ENCODE measurements around the gene KLHDC10.
"Not testable (repeated sequence)": the region's sequence is repeated elsewhere in the genome, so short reads cannot be mapped to it uniquely, and the experiment has no call there.

The KLHDC10 gene

GRCh38 chr7:130107949-130108674 lies 37.8 kb downstream of the KLHDC10 start:
- H3K4me1 ChIP-seq (ENCODE audit: control insufficient read depth, insufficient read depth, low read length): no peaks in the 10 kb centered on the region

GRCh38 chr7:130108809-130109208 lies 38.5 kb downstream of the KLHDC10 start:
- Histone ChIP-seq H3K4me3 (ENCODE audit: low read depth, low read length) (no peak overlapping the region), H3K27ac (ENCODE audit: low read depth, low read length) (no peak overlapping the region), H3K9me3 (ENCODE audit: control insufficient read depth, insufficient read depth, low read length) (no peaks in the 10 kb centered on the region), H3K27me3 (ENCODE audit: control insufficient read depth, insufficient read depth, low read length) (no peaks in the 10 kb centered on the region), H3K4me1 (ENCODE audit: control insufficient read depth, insufficient read depth, low read length) (no peaks in the 10 kb centered on the region), H3K36me3 (ENCODE audit: control insufficient read depth, insufficient read depth, low read length) (no peaks in the 10 kb centered on the region), H3K9ac (ENCODE audit: low read depth, low read length) (no peak overlapping the region)

More at GRCh38 chr7:130107949-130108674, 37.8 kb downstream of the KLHDC10 start:
- Histone ChIP-seq H3K36me3 (ENCODE audit: control insufficient read depth, insufficient read depth, low read length) (no peaks in the 10 kb centered on the region), H3K4me3 (ENCODE audit: low read depth, low read length) (no peak overlapping the region), H3K9ac (ENCODE audit: low read depth, low read length) (no peak overlapping the region), H3K9me3 (ENCODE audit: control insufficient read depth, insufficient read depth, low read length) (no peaks in the 10 kb centered on the region), H3K27ac (ENCODE audit: low read depth, low read length) (no peak overlapping the region), H3K27me3 (ENCODE audit: control insufficient read depth, insufficient read depth, low read length) (no peaks in the 10 kb centered on the region)

- H3K36me3 ChIP-seq (ENCODE audit: control insufficient read depth, insufficient read depth, low read length): no peaks in the 10 kb centered on the region
- H3K4me3 ChIP-seq (ENCODE audit: low read depth, low read length): no peak overlapping the region
- no peaks in the 10 kb centered on the region for H3K27me3 ChIP-seq (ENCODE audit: control insufficient read depth, insufficient read depth, low read length)
- no peak overlapping the region for H3K27ac ChIP-seq (ENCODE audit: low read depth, low read length)
- H3K4me1 ChIP-seq (ENCODE audit: control insufficient read depth, insufficient read depth, low read length): no peaks in the 10 kb centered on the region
- no peak overlapping the region for H3K9ac ChIP-seq (ENCODE audit: low read depth, low read length)
- no peaks in the 10 kb centered on the region for H3K9me3 ChIP-seq (ENCODE audit: control insufficient read depth, insufficient read depth, low read length)
These were observed 41.8 kb downstream of the KLHDC10 start for GRCh38 chr7:130112093-130112492.

GRCh38 chr7:130112662-130113425 lies 42.5 kb downstream of the KLHDC10 start:
- Histone ChIP-seq H3K9ac (ENCODE audit: low read depth, low read length) (no peak overlapping the region), H3K27ac (ENCODE audit: low read depth, low read length) (no peak overlapping the region), H3K4me1 (ENCODE audit: control insufficient read depth, insufficient read depth, low read length) (no peaks in the 10 kb centered on the region), H3K4me3 (ENCODE audit: low read depth, low read length) (no peak overlapping the region), H3K9me3 (ENCODE audit: control insufficient read depth, insufficient read depth, low read length) (no peaks in the 10 kb centered on the region), H3K27me3 (ENCODE audit: control insufficient read depth, insufficient read depth, low read length) (no peaks in the 10 kb centered on the region), H3K36me3 (ENCODE audit: control insufficient read depth, insufficient read depth, low read length) (no peaks in the 10 kb centered on the region)

GRCh38 chr7:130113426-130113805 lies 43.1 kb downstream of the KLHDC10 start:
- H3K9me3 ChIP-seq (ENCODE audit: control insufficient read depth, insufficient read depth, low read length); H3K27me3 ChIP-seq (ENCODE audit: control insufficient read depth, insufficient read depth, low read length); H3K4me1 ChIP-seq (ENCODE audit: control insufficient read depth, insufficient read depth, low read length); H3K4me3 ChIP-seq (ENCODE audit: low read depth, low read length); H3K27ac ChIP-seq (ENCODE audit: low read depth, low read length); H3K9ac ChIP-seq (ENCODE audit: low read depth, low read length); H3K36me3 ChIP-seq (ENCODE audit: control insufficient read depth, insufficient read depth, low read length): not testable (repeated sequence)

- H3K27ac ChIP-seq (ENCODE audit: low read depth, low read length): no peak overlapping the region
- no peak overlapping the region for H3K4me3 ChIP-seq (ENCODE audit: low read depth, low read length)
- no peak overlapping the region for H3K9ac ChIP-seq (ENCODE audit: low read depth, low read length)
- H3K9me3 ChIP-seq (ENCODE audit: control insufficient read depth, insufficient read depth, low read length): no peaks in the 10 kb centered on the region
- no peaks in the 10 kb centered on the region for H3K4me1 ChIP-seq (ENCODE audit: control insufficient read depth, insufficient read depth, low read length)
- H3K27me3 ChIP-seq (ENCODE audit: control insufficient read depth, insufficient read depth, low read length): no peaks in the 10 kb centered on the region
- no peaks in the 10 kb centered on the region for H3K36me3 ChIP-seq (ENCODE audit: control insufficient read depth, insufficient read depth, low read length)
These were observed 43.6 kb downstream of the KLHDC10 start for GRCh38 chr7:130113887-130114286.

- H3K9ac ChIP-seq (ENCODE audit: low read depth, low read length): no peak overlapping the region
- no peaks in the 10 kb centered on the region for H3K27me3 ChIP-seq (ENCODE audit: control insufficient read depth, insufficient read depth, low read length)
- H3K27ac ChIP-seq (ENCODE audit: low read depth, low read length): no peak overlapping the region
- H3K4me3 ChIP-seq (ENCODE audit: low read depth, low read length): no peak overlapping the region
- H3K4me1 ChIP-seq (ENCODE audit: control insufficient read depth, insufficient read depth, low read length): no peaks in the 10 kb centered on the region
- no peaks in the 10 kb centered on the region for H3K36me3 ChIP-seq (ENCODE audit: control insufficient read depth, insufficient read depth, low read length)
- H3K9me3 ChIP-seq (ENCODE audit: control insufficient read depth, insufficient read depth, low read length): no peaks in the 10 kb centered on the region
These were observed 44.0 kb downstream of the KLHDC10 start for GRCh38 chr7:130114374-130114773.

- H3K36me3 ChIP-seq (ENCODE audit: control insufficient read depth, insufficient read depth, low read length): no peaks in the 10 kb centered on the region
- no peak overlapping the region for H3K9ac ChIP-seq (ENCODE audit: low read depth, low read length)
- no peak overlapping the region for H3K4me3 ChIP-seq (ENCODE audit: low read depth, low read length)
- no peaks in the 10 kb centered on the region for H3K9me3 ChIP-seq (ENCODE audit: control insufficient read depth, insufficient read depth, low read length)
- H3K27ac ChIP-seq (ENCODE audit: low read depth, low read length): no peak overlapping the region
- no peaks in the 10 kb centered on the region for H3K4me1 ChIP-seq (ENCODE audit: control insufficient read depth, insufficient read depth, low read length)
- H3K27me3 ChIP-seq (ENCODE audit: control insufficient read depth, insufficient read depth, low read length): no peaks in the 10 kb centered on the region
These were observed 44.4 kb downstream of the KLHDC10 start for GRCh38 chr7:130114776-130115175.

GRCh38 chr7:130118294-130118693 lies 48.0 kb downstream of the KLHDC10 start:
- H3K27me3 ChIP-seq (ENCODE audit: control insufficient read depth, insufficient read depth, low read length): no peaks in the 10 kb centered on the region
- H3K4me1 ChIP-seq (ENCODE audit: control insufficient read depth, insufficient read depth, low read length): no peaks in the 10 kb centered on the region
- H3K4me3 ChIP-seq (ENCODE audit: low read depth, low read length): no peak overlapping the region
- no peak overlapping the region for H3K9ac ChIP-seq (ENCODE audit: low read depth, low read length)
- no peak overlapping the region for H3K27ac ChIP-seq (ENCODE audit: low read depth, low read length)
- H3K9me3 ChIP-seq (ENCODE audit: control insufficient read depth, insufficient read depth, low read length): no peaks in the 10 kb centered on the region
- H3K36me3 ChIP-seq (ENCODE audit: control insufficient read depth, insufficient read depth, low read length): peaks cover 28% of the 10 kb centered on the region

GRCh38 chr7:130118801-130119200 lies 48.5 kb downstream of the KLHDC10 start:
- Histone ChIP-seq H3K27ac (ENCODE audit: low read depth, low read length) (no peak overlapping the region), H3K27me3 (ENCODE audit: control insufficient read depth, insufficient read depth, low read length) (no peaks in the 10 kb centered on the region), H3K4me1 (ENCODE audit: control insufficient read depth, insufficient read depth, low read length) (no peaks in the 10 kb centered on the region), H3K9ac (ENCODE audit: low read depth, low read length) (no peak overlapping the region), H3K4me3 (ENCODE audit: low read depth, low read length) (no peak overlapping the region), H3K36me3 (ENCODE audit: control insufficient read depth, insufficient read depth, low read length) (peaks cover 33% of the 10 kb centered on the region), H3K9me3 (ENCODE audit: control insufficient read depth, insufficient read depth, low read length) (no peaks in the 10 kb centered on the region)

- H3K9me3 ChIP-seq (ENCODE audit: control insufficient read depth, insufficient read depth, low read length): no peaks in the 10 kb centered on the region
- no peaks in the 10 kb centered on the region for H3K4me1 ChIP-seq (ENCODE audit: control insufficient read depth, insufficient read depth, low read length)
- no peak overlapping the region for H3K27ac ChIP-seq (ENCODE audit: low read depth, low read length)
- no peak overlapping the region for H3K4me3 ChIP-seq (ENCODE audit: low read depth, low read length)
- H3K27me3 ChIP-seq (ENCODE audit: control insufficient read depth, insufficient read depth, low read length): no peaks in the 10 kb centered on the region
- H3K36me3 ChIP-seq (ENCODE audit: control insufficient read depth, insufficient read depth, low read length): peaks cover 68% of the 10 kb centered on the region
- no peak overlapping the region for H3K9ac ChIP-seq (ENCODE audit: low read depth, low read length)
These were observed 53.2 kb downstream of the KLHDC10 start for GRCh38 chr7:130123501-130123900.
